IMR-90 (cell line): Measurements from ENCODE around the gene RNF125. TPM values are rescaled to one million over a fixed set of nuclear protein-coding genes. Genes with fewer than 3 reads are reported as not detected.

Experiments
- ATAC-seq: fragments of 200-7000 bp; cut with Tn5 transposase; 2 replicates; pipeline ENCODE4 v1.9.1; 2020; ENCODE audit warnings: low read depth, mild to moderate bottlenecking, moderate library complexity
- BruUV-seq: library from RNA; stranded (reverse); fragments of 400-500 nt; replicated peaks from 2 replicates; lab custom pipeline; 2021; lab: Mats Ljungman, UMichigan
- CTCF ChIA-PET: fragments of 300-600 bp; formaldehyde crosslinking; extraction: SDS; loops from one replicate; lab custom pipeline; 2021; ENCODE audit warnings: antibody characterized with exemption; lab: Yijun Ruan, JAX
- POLR2A ChIA-PET: fragments of 300-600 bp; sonication (Branson Sonifier 250); formaldehyde crosslinking; loops from one replicate; lab custom pipeline; 2022; ENCODE audit warnings: antibody characterized with exemption; ENCODE audit not compliant: unreplicated experiment; lab: Charles Lee
- DNase-seq: peaks from one replicate; pipeline ENCODE4 v3.0.0; 2013
- H2AFZ ChIP-seq: replicated peaks from 2 replicates; pipeline ENCODE3; 2013; ENCODE audit warnings: low read length, mild to moderate bottlenecking; ENCODE audit not compliant: poor library complexity
- H2AK5ac ChIP-seq: 2 replicates; pipeline ENCODE4 v1.6.1; 2013; ENCODE audit warnings: low read depth, low read length, inconsistent platforms
- H2AK9ac ChIP-seq: replicated peaks from 2 replicates; pipeline ENCODE3; 2013; ENCODE audit warnings: mild to moderate bottlenecking, low read depth, low read length, moderate library complexity; ENCODE audit not compliant: poor library complexity
- H2BK120ac ChIP-seq: 2 replicates; pipeline ENCODE4 v1.6.1; 2013; ENCODE audit warnings: low read depth, low read length, inconsistent platforms
- H2BK15ac ChIP-seq: 3 replicates; pipeline ENCODE4 v1.6.1; 2013; ENCODE audit warnings: low read depth, low read length, inconsistent platforms
- H2BK20ac ChIP-seq: 2 replicates; pipeline ENCODE4 v1.6.1; 2013; ENCODE audit warnings: low read depth, mild to moderate bottlenecking, inconsistent platforms, low read length, moderate library complexity
- H2BK5ac ChIP-seq: 2 replicates; pipeline ENCODE4 v1.6.1; 2013; ENCODE audit warnings: mild to moderate bottlenecking, low read depth, low read length, inconsistent platforms; ENCODE audit not compliant: poor library complexity, severe bottlenecking
- H3K14ac ChIP-seq: replicated peaks from 2 replicates; pipeline ENCODE4 v1.6.1; 2013; ENCODE audit warnings: low read depth, low read length, inconsistent platforms
- H3K18ac ChIP-seq: 2 replicates; pipeline ENCODE4 v1.6.1; 2013; ENCODE audit warnings: low read depth, low read length, control low read depth
- H3K23ac ChIP-seq: 2 replicates; pipeline ENCODE4 v1.6.1; 2013; ENCODE audit warnings: low read depth, low read length, inconsistent platforms
- H3K27ac ChIP-seq: 2 replicates; pipeline ENCODE4 v1.5.1; 2013; ENCODE audit warnings: mild to moderate bottlenecking, control low read depth, low read length; ENCODE audit not compliant: insufficient read depth
- H3K27me3 ChIP-seq: 2 replicates; pipeline ENCODE4 v1.6.1; 2013; ENCODE audit warnings: low read length; ENCODE audit not compliant: control insufficient read depth, insufficient read depth
- H3K36me3 ChIP-seq: 2 replicates; pipeline ENCODE4 v1.6.1; 2013; ENCODE audit warnings: low read length, mixed read lengths; ENCODE audit not compliant: control insufficient read depth, insufficient read depth
- H3K4ac ChIP-seq: 2 replicates; pipeline ENCODE4 v1.6.1; 2013; ENCODE audit warnings: low read depth, low read length, inconsistent platforms
- H3K4me1 ChIP-seq: 2 replicates; pipeline ENCODE4 v1.6.1; 2013; ENCODE audit warnings: low read length, mixed read lengths; ENCODE audit not compliant: control insufficient read depth, insufficient read depth
- H3K4me2 ChIP-seq: 2 replicates; pipeline ENCODE4 v1.6.1; 2013; ENCODE audit warnings: low read depth, mild to moderate bottlenecking, control low read depth, low read length, moderate library complexity
- H3K4me3 ChIP-seq: 2 replicates; pipeline ENCODE4 v1.5.1; 2013; ENCODE audit warnings: low read depth, mild to moderate bottlenecking, control low read depth, low read length, moderate library complexity; ENCODE audit not compliant: insufficient read depth
- H3K56ac ChIP-seq: 2 replicates; pipeline ENCODE4 v1.6.1; 2013; ENCODE audit warnings: low read length, inconsistent platforms; ENCODE audit not compliant: insufficient read depth; ENCODE audit errors: extremely low read depth
- H3K79me1 ChIP-seq, 2 experiments: 2 replicates each; pipeline ENCODE4 v1.6.1; 2013; ENCODE audit warnings: low read length in 2 of 2, inconsistent platforms in 1 of 2, low read depth in 1 of 2
- H3K9ac ChIP-seq: 2 replicates; pipeline ENCODE4 v1.6.1; 2013; ENCODE audit warnings: low read depth, low read length, control low read depth
- H3K9me1 ChIP-seq: 2 replicates; pipeline ENCODE4 v1.6.1; 2013; ENCODE audit warnings: low read length, inconsistent platforms; ENCODE audit not compliant: insufficient read depth
- H3K9me3 ChIP-seq: 2 replicates; pipeline ENCODE4 v1.6.1; 2013; ENCODE audit warnings: low read length; ENCODE audit not compliant: control insufficient read depth, insufficient read depth
- H4K20me1 ChIP-seq: 2 replicates; pipeline ENCODE4 v1.6.1; 2013; ENCODE audit warnings: low read length, inconsistent platforms; ENCODE audit not compliant: insufficient read depth
- H4K5ac ChIP-seq: 2 replicates; pipeline ENCODE4 v1.6.1; 2013; ENCODE audit warnings: mild to moderate bottlenecking, low read depth, low read length, control low read depth
- H4K8ac ChIP-seq, 2 experiments: 2 replicates each; pipeline ENCODE4 v1.6.1; 2013; ENCODE audit warnings: low read depth in 2 of 2, low read length in 2 of 2, control low read depth in 1 of 2, inconsistent platforms in 1 of 2
- H4K91ac ChIP-seq: 2 replicates; pipeline ENCODE4 v1.6.1; 2013; ENCODE audit warnings: low read depth, low read length, inconsistent platforms; ENCODE audit not compliant: insufficient read depth
- FOS ChIP-seq: fragments of 150-350 bp; IDR thresholded peaks from 2 replicates; pipeline ENCODE4 v1.6.1; 2016; ENCODE audit warnings: low read depth, low read length
- MAFK ChIP-seq: IDR thresholded peaks from 2 replicates; pipeline ENCODE4 v1.6.1; 2012; ENCODE audit warnings: low read depth, low read length, improper control_type of control experiment
- MAZ ChIP-seq: IDR thresholded peaks from 2 replicates; pipeline ENCODE4 v1.6.1; 2012; ENCODE audit warnings: low read depth, mild to moderate bottlenecking, low read length, improper control_type of control experiment, moderate library complexity, borderline replicate concordance
- MXI1 ChIP-seq: IDR thresholded peaks from 2 replicates; pipeline ENCODE4 v1.6.1; 2012; ENCODE audit warnings: low read depth, mild to moderate bottlenecking, low read length, moderate library complexity, borderline replicate concordance
- POLR2A ChIP-seq: IDR thresholded peaks from 2 replicates; pipeline ENCODE4 v1.6.1; 2012; ENCODE audit warnings: mild to moderate bottlenecking, low read depth, low read length
- RAD21 ChIP-seq: IDR thresholded peaks from 2 replicates; pipeline ENCODE4 v1.6.1; 2012; ENCODE audit warnings: low read length, improper control_type of control experiment
- RFX5 ChIP-seq: IDR thresholded peaks from 2 replicates; pipeline ENCODE4 v1.8.0; 2012; ENCODE audit warnings: low read depth, mild to moderate bottlenecking, low read length, moderate library complexity
- WGBS, 2 experiments: methylation state at CpG; one replicate each; pipeline versions ENCODE4 v1.1.5 to v1.1.7; 2013; ENCODE audit warnings: missing lambda C conversion rate in 2 of 2; ENCODE audit not compliant: insufficient read length in 1 of 2; ENCODE audit errors: extremely low coverage in 2 of 2; 5-methylcytosine and 5-hydroxymethylcytosine counted together
- dilution Hi-C: fragments of 300-500 bp; cut with HindIII; formaldehyde crosslinking; loops from one replicate; pipeline ENCODE4 v1.14.3; 2018; ENCODE audit warnings: low sequenced_read_pairs; ENCODE audit not compliant: unreplicated experiment
- in situ Hi-C: fragments of 300-500 bp; cut with MboI; formaldehyde crosslinking; loops from 3 replicates; pipeline ENCODE4 v1.14.3; 2019; ENCODE audit warnings: low sequenced_read_pairs, inconsistent platforms, mixed read lengths
- intact Hi-C: fragments of 100-400 bp; cut with micrococcal nuclease; formaldehyde crosslinking; loops from 2 replicates; pipeline ENCODE4 v1.10.0; 2022
- polyA plus RNA-seq, 3 experiments: library from polyadenylated mRNA; depleted of rRNA; stranded (reverse); fragments of >200 nt; gene quantifications; 2 replicates each; pipeline ENCODE4 v1.2.3, GENCODE V29; 2012; ENCODE audit warnings: low replicate concordance in 1 of 3
- total RNA-seq: library from RNA; depleted of rRNA; stranded (reverse); fragments of >200 nt; gene quantifications from 2 replicates; pipeline ENCODE4 v1.2.3, GENCODE V29; 2012

Gene RNF125
- total and polyA plus RNA-seq, 2 of the 4 experiments (the other 2 are of a cell fraction), result under 0.01 to 0.10 TPM

DNA sequence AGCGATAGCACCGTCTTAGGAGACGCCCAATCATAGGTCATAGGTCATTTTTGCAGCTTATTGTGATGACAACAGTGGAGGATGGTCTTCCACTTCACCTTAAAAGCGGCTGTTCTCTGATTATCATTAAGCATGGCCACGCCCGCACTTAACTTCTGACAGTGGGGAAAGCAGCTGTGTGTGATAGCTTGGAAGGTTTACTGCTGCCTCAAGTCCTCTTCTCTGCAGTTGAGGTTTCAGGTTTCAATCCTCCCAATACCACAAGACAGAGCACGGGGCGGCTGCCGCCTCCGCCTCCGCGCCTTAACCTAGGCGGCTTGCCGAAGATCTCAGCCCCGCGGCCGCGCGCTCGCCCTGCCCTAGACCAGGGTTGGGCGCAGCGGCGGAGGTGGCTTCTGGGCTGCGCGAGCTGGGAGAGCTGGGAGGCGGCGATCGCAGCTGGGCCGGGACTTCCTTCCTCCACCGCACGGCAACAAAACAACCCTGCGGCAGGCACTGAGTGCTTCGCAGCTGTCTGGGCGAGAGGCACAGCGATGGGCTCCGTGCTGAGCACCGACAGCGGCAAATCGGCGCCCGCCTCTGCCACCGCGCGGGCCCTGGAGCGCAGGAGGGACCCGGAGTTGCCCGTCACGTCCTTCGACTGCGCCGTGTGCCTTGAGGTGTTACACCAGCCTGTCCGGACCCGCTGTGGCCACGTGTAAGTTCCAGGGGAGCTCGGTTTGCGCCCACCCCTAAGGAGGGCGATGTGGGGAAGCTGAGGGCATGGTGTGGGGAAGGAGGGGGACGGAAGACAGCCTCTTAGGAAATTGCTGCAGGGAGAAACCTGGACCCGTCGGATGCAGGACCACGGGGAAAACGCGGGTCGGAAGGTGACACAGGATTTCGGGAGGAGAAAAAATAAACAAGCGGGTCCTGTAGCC, at the start of gene RNF125 (continued):
- TF ChIP-seq RFX5, result no peak
- TF ChIP-seq RAD21, result no peak
- no peak for TF ChIP-seq MAZ
- TF ChIP-seq MXI1, result no peak

- no peak overlapping the region for H2BK15ac ChIP-seq
- no peak overlapping the region for H2BK120ac ChIP-seq
- no peak overlapping the region for H3K9ac ChIP-seq
- POLR2A ChIA-PET, result no interaction called here
- in situ Hi-C loops, result loop anchor here (10.0 to 25.0 kb wide), 2 partner anchors 236 to 408 kb away; no protein-coding TSS in a partner anchor
- no peaks in the 10 kb centered on the region for H3K79me1 ChIP-seq
- H4K91ac ChIP-seq, result no peak overlapping the region
- H3K14ac ChIP-seq, result no peak overlapping the region
- H4K5ac ChIP-seq, result no peak overlapping the region
- DNase-seq (no peak), ATAC-seq (no peak)
- H4K20me1 ChIP-seq, result no peaks in the 10 kb centered on the region
- H3K4ac ChIP-seq, result no peak overlapping the region
- H3K18ac ChIP-seq, result no peak overlapping the region
- no peaks in the 10 kb centered on the region for H3K36me3 ChIP-seq
- BruUV-seq, result no TSS peak
- no peak overlapping the region for H2AFZ ChIP-seq
- no peak overlapping the region for H3K27ac ChIP-seq
- no peak overlapping the region for H3K56ac ChIP-seq
- dilution Hi-C loops, result no loop called here
- no peak overlapping the region for H2AK5ac ChIP-seq
- no peak overlapping the region for H3K23ac ChIP-seq
- H2BK5ac ChIP-seq, result no peak overlapping the region
- no peak overlapping the region for H3K4me2 ChIP-seq
- TF ChIP-seq MAFK (no peak), POLR2A (no peak), FOS (no peak), RAD21 (no peak)
- no peak overlapping the region for H2AK9ac ChIP-seq
- peaks cover 9% of the 10 kb centered on the region for H3K9me3 ChIP-seq
- H3K4me1 ChIP-seq, result no peaks in the 10 kb centered on the region
- H3K9me1 ChIP-seq, result no peaks in the 10 kb centered on the region
- H4K8ac ChIP-seq, result no peak overlapping the region
- H2BK20ac ChIP-seq, result no peak overlapping the region
- WGBS, 2 experiments, result no CpG with 5 or more reads among the region's 3 CpGs
- CTCF ChIA-PET, result no interaction called here
- H3K27me3 ChIP-seq, result no peaks in the 10 kb centered on the region
- intact Hi-C loops, result no loop called here
- H3K4me3 ChIP-seq, result no peak overlapping the region
These were observed 48.0 kb upstream of the RNF125 start for GRCh38 chr18:31970617-31971016.
